Kidney epithelial cell (primary cell): ENCODE measurements around the gene PTGIS. TPM values are rescaled to one million over a fixed set of nuclear protein-coding genes. Genes with fewer than 3 reads are reported as not detected.

ENCODE experiments used
- DNase-seq: peaks from one replicate; pipeline ENCODE4 v3.0.0-alpha.2; 2010; ENCODE audit warnings: low read depth
- H3K27me3 ChIP-seq: 2 replicates; pipeline ENCODE4 v1.6.0; 2011; ENCODE audit warnings: low read length; ENCODE audit not compliant: control insufficient read depth, insufficient read depth
- H3K36me3 ChIP-seq: 2 replicates; pipeline ENCODE4 v1.5.1; 2011; ENCODE audit warnings: low read length; ENCODE audit not compliant: control insufficient read depth, insufficient read depth
- H3K4me3 ChIP-seq: 2 replicates; pipeline ENCODE4 v1.5.1; 2011; ENCODE audit warnings: low read depth, mild to moderate bottlenecking, control low read depth, low read length
- total RNA-seq: library from RNA; depleted of rRNA; stranded (reverse); fragments of >200 nt; gene quantifications from 2 replicates; pipeline ENCODE4 v1.2.3, GENCODE V29; 2015
- TF ChIP-seq, protein P1 (sequence below): IDR thresholded peaks from 2 replicates; pipeline ENCODE4 v1.5.1; 2011; ENCODE audit warnings: mild to moderate bottlenecking, moderate library complexity, low read length, control low read depth, inconsistent platforms; ENCODE audit not compliant: insufficient read depth, poor library complexity, severe bottlenecking

PTGIS gene
- total RNA-seq, 1 donor from 2014 or later, result 0.88 TPM

DNA sequence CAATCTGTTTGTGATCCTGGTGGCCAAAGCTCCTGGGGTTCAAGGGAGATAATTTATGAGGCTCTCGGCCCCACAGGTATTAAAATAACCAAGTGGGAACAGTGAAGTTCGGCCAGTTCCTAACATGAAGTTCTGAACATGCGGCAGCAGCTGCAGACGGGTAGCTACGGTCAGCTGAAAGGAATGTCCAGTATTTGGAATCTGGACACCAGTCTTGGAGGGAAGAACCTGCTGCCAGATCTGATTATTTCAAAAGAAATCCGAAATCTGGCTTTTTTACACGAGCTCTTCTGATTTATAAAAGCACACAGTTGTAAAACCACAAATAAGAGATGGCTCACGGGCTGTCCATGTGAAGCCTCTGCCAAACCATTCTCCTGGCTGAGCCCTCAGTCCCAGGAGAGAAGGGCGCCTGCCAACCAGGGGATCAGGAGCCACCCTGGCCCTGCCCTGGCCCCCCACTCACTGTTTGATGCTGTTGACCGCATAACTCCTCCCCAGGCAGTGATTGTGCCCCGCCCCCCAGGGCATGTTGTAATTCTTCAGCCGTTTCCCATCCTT, 57.3 kb downstream of the PTGIS start:
- no peaks in the 10 kb centered on the region for H3K36me3 ChIP-seq

GRCh38 chr20:49508435-49509199, 59.3 kb downstream of the PTGIS start:
- peak; percentile 4 for DNase-seq
- Histone ChIP-seq H3K27me3 (peaks cover 17% of the 10 kb centered on the region), H3K4me3 (no peak overlapping the region), H3K36me3 (no peaks in the 10 kb centered on the region)
- TF ChIP-seq, protein P1, sequence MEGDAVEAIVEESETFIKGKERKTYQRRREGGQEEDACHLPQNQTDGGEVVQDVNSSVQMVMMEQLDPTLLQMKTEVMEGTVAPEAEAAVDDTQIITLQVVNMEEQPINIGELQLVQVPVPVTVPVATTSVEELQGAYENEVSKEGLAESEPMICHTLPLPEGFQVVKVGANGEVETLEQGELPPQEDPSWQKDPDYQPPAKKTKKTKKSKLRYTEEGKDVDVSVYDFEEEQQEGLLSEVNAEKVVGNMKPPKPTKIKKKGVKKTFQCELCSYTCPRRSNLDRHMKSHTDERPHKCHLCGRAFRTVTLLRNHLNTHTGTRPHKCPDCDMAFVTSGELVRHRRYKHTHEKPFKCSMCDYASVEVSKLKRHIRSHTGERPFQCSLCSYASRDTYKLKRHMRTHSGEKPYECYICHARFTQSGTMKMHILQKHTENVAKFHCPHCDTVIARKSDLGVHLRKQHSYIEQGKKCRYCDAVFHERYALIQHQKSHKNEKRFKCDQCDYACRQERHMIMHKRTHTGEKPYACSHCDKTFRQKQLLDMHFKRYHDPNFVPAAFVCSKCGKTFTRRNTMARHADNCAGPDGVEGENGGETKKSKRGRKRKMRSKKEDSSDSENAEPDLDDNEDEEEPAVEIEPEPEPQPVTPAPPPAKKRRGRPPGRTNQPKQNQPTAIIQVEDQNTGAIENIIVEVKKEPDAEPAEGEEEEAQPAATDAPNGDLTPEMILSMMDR, result peak; percentile 42

More for the DNA sequence above, 57.3 kb downstream of the PTGIS start:
- Histone ChIP-seq H3K27me3 (peaks cover 14% of the 10 kb centered on the region), H3K4me3 (no peak overlapping the region)
- TF ChIP-seq, protein P1, result no peak
- DNase-seq, result no peak

GRCh38 chr20:49507741-49508434, 60.0 kb downstream of the PTGIS start:
- no peak for DNase-seq
- Histone ChIP-seq H3K27me3 (peaks cover 17% of the 10 kb centered on the region), H3K36me3 (no peaks in the 10 kb centered on the region), H3K4me3 (no peak overlapping the region)
- TF ChIP-seq, protein P1, result no peak

DNA sequence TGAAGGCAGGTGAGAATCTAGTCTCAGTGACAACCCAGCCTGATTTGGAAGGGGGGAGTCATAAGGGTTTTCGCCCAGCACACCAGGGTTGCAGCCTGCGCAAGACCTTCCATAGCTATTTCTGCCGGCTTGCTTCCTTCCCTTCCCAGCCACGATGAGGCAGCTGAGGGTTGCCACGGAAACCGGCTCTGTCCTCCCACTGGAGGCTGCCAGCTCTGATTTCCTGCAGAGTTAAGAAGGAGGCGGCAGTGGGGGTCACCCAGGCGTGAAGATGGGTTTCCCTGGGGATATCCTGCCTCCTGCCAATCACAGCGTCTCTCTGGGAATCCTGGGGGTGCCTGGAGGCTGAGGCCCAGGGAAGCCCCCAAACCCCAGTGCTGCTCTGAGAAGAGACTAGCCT, 62.4 kb downstream of the PTGIS start:
- peak; percentile 63 for DNase-seq
- no peaks in the 10 kb centered on the region for H3K36me3 ChIP-seq
- peaks cover 17% of the 10 kb centered on the region for H3K27me3 ChIP-seq
- TF ChIP-seq, protein P1, result no peak
- no peak overlapping the region for H3K4me3 ChIP-seq

- peaks cover 16% of the 10 kb centered on the region for H3K27me3 ChIP-seq
- DNase-seq, result no peak
- H3K4me3 ChIP-seq, result no peak overlapping the region
- TF ChIP-seq, protein P1, result no peak
- no peaks in the 10 kb centered on the region for H3K36me3 ChIP-seq
Observed at GRCh38 chr20:49503176-49503575, 64.8 kb downstream of the PTGIS start.
